Measurements from ENCODE around the gene CCDC185.

The CCDC185 gene

GRCh38 chr1:223410036-223410435 is 16.8 kb downstream of the CCDC185 start:
- in situ Hi-C loops (cut with MboI; ENCODE audit: low sequenced_read_pairs): no loop called here
- H3K4me1 ChIP-seq: no peaks in the 10 kb centered on the region
- H3K4me3 ChIP-seq: no peak overlapping the region
- H3K9me3 ChIP-seq: no peaks in the 10 kb centered on the region
- no peaks in the 10 kb centered on the region for H3K36me3 ChIP-seq (replicated peaks)
- H3K27me3 ChIP-seq (ENCODE audit: low read depth): no peaks in the 10 kb centered on the region
- no peak for DNase-seq (ENCODE audit: low spot score in 2 of 2)

- no peak for DNase-seq (ENCODE audit: low spot score in 2 of 2)
- no peak overlapping the region for H3K4me3 ChIP-seq
- no peaks in the 10 kb centered on the region for H3K27me3 ChIP-seq (ENCODE audit: low read depth)
- H3K36me3 ChIP-seq (replicated peaks): no peaks in the 10 kb centered on the region
- no peaks in the 10 kb centered on the region for H3K4me1 ChIP-seq
- in situ Hi-C loops (cut with MboI; ENCODE audit: low sequenced_read_pairs): no loop called here
- no peaks in the 10 kb centered on the region for H3K9me3 ChIP-seq
Observed at GRCh38 chr1:223411309-223411708, 18.1 kb downstream of the CCDC185 start.

- no peak for DNase-seq (ENCODE audit: low spot score in 2 of 2)
- no peak overlapping the region for H3K4me3 ChIP-seq
- in situ Hi-C loops (cut with MboI; ENCODE audit: low sequenced_read_pairs): no loop called here
- no peaks in the 10 kb centered on the region for H3K27me3 ChIP-seq (ENCODE audit: low read depth)
- no peaks in the 10 kb centered on the region for H3K36me3 ChIP-seq (replicated peaks)
- no peaks in the 10 kb centered on the region for H3K4me1 ChIP-seq
- no peaks in the 10 kb centered on the region for H3K9me3 ChIP-seq
Observed at GRCh38 chr1:223411710-223412109, 18.5 kb downstream of the CCDC185 start.

- H3K9me3 ChIP-seq: no peaks in the 10 kb centered on the region
- no peaks in the 10 kb centered on the region for H3K36me3 ChIP-seq (replicated peaks)
- no peak for DNase-seq (ENCODE audit: low spot score in 2 of 2)
- no peaks in the 10 kb centered on the region for H3K4me1 ChIP-seq
- H3K4me3 ChIP-seq: no peak overlapping the region
- no peaks in the 10 kb centered on the region for H3K27me3 ChIP-seq (ENCODE audit: low read depth)
- in situ Hi-C loops (cut with MboI; ENCODE audit: low sequenced_read_pairs): no loop called here
Observed at GRCh38 chr1:223413216-223413615, 20.0 kb downstream of the CCDC185 start.

- no peak for DNase-seq (ENCODE audit: low spot score in 2 of 2)
- Histone ChIP-seq H3K4me1 (no peaks in the 10 kb centered on the region), H3K4me3 (no peak overlapping the region), H3K9me3 (no peaks in the 10 kb centered on the region), H3K36me3 (replicated peaks) (no peaks in the 10 kb centered on the region), H3K27me3 (ENCODE audit: low read depth) (no peaks in the 10 kb centered on the region)
- in situ Hi-C loops (cut with MboI; ENCODE audit: low sequenced_read_pairs): no loop called here
Observed at GRCh38 chr1:223417444-223417843, 24.2 kb downstream of the CCDC185 start.

GRCh38 chr1:223417903-223418663 is 24.9 kb downstream of the CCDC185 start:
- Histone ChIP-seq H3K36me3 (replicated peaks) (no peaks in the 10 kb centered on the region), H3K27me3 (ENCODE audit: low read depth) (no peaks in the 10 kb centered on the region), H3K9me3 (no peaks in the 10 kb centered on the region), H3K4me1 (no peaks in the 10 kb centered on the region), H3K4me3 (no peak overlapping the region)
- no peak for DNase-seq (ENCODE audit: low spot score in 2 of 2)
- in situ Hi-C loops (cut with MboI; ENCODE audit: low sequenced_read_pairs): no loop called here

- H3K4me3 ChIP-seq: no peak overlapping the region
- in situ Hi-C loops (cut with MboI; ENCODE audit: low sequenced_read_pairs): no loop called here
- H3K27me3 ChIP-seq (ENCODE audit: low read depth): no peaks in the 10 kb centered on the region
- no peaks in the 10 kb centered on the region for H3K4me1 ChIP-seq
- H3K9me3 ChIP-seq: no peaks in the 10 kb centered on the region
- H3K36me3 ChIP-seq (replicated peaks): no peaks in the 10 kb centered on the region
- DNase-seq (ENCODE audit: low spot score in 2 of 2): no peak
Observed at GRCh38 chr1:223419115-223419514, 25.9 kb downstream of the CCDC185 start.

GRCh38 chr1:223419561-223419960 is 26.3 kb downstream of the CCDC185 start:
- in situ Hi-C loops (cut with MboI; ENCODE audit: low sequenced_read_pairs): no loop called here
- no peak for DNase-seq (ENCODE audit: low spot score in 2 of 2)
- Histone ChIP-seq H3K36me3 (replicated peaks) (no peaks in the 10 kb centered on the region), H3K27me3 (ENCODE audit: low read depth) (peaks cover 3% of the 10 kb centered on the region; the same call in 1 of the 2 replicates), H3K4me3 (no peak overlapping the region), H3K4me1 (no peaks in the 10 kb centered on the region), H3K9me3 (no peaks in the 10 kb centered on the region)

- Histone ChIP-seq H3K4me3 (no peak overlapping the region), H3K27me3 (ENCODE audit: low read depth) (peaks cover 8% of the 10 kb centered on the region; the same call in 1 of the 2 replicates)
Observed at GRCh38 chr1:223421025-223421424, 27.8 kb downstream of the CCDC185 start.

GRCh38 chr1:223421676-223422075 is 28.5 kb downstream of the CCDC185 start:
- Histone ChIP-seq H3K36me3 (replicated peaks) (no peaks in the 10 kb centered on the region), H3K27me3 (ENCODE audit: low read depth) (peaks cover 8% of the 10 kb centered on the region; the same call in 1 of the 2 replicates), H3K4me3 (no peak overlapping the region), H3K4me1 (no peaks in the 10 kb centered on the region), H3K9me3 (no peaks in the 10 kb centered on the region)
- no peak for DNase-seq (ENCODE audit: low spot score in 2 of 2)
- in situ Hi-C loops (cut with MboI; ENCODE audit: low sequenced_read_pairs): no loop called here

More at GRCh38 chr1:223421025-223421424, 27.8 kb downstream of the CCDC185 start:
- no peaks in the 10 kb centered on the region for H3K4me1 ChIP-seq
- no peaks in the 10 kb centered on the region for H3K36me3 ChIP-seq (replicated peaks)
- no peaks in the 10 kb centered on the region for H3K9me3 ChIP-seq
- in situ Hi-C loops (cut with MboI; ENCODE audit: low sequenced_read_pairs): no loop called here
- no peak for DNase-seq (ENCODE audit: low spot score in 2 of 2)

GRCh38 chr1:223422911-223423310 is 29.7 kb downstream of the CCDC185 start:
- no peaks in the 10 kb centered on the region for H3K4me1 ChIP-seq
- 0 out of 2 replicates have a peak, but pooled peaks cover 3% of the 10 kb centered on the region for H3K9me3 ChIP-seq
- no peak overlapping the region for H3K4me3 ChIP-seq
- H3K36me3 ChIP-seq (replicated peaks): no peaks in the 10 kb centered on the region
- in situ Hi-C loops (cut with MboI; ENCODE audit: low sequenced_read_pairs): no loop called here
- H3K27me3 ChIP-seq (ENCODE audit: low read depth): peaks cover 8% of the 10 kb centered on the region; the same call in 1 of the 2 replicates
- DNase-seq (ENCODE audit: low spot score in 2 of 2): no peak

GRCh38 chr1:223423641-223424233 is 30.5 kb downstream of the CCDC185 start:
- Histone ChIP-seq H3K4me1 (no peaks in the 10 kb centered on the region), H3K27me3 (ENCODE audit: low read depth) (peaks cover 8% of the 10 kb centered on the region; the same call in 1 of the 2 replicates), H3K4me3 (no peak overlapping the region), H3K36me3 (replicated peaks) (no peaks in the 10 kb centered on the region), H3K9me3 (0 out of 2 replicates have a peak, but pooled peaks cover 3% of the 10 kb centered on the region)
- no peak for DNase-seq (ENCODE audit: low spot score in 2 of 2)
- in situ Hi-C loops (cut with MboI; ENCODE audit: low sequenced_read_pairs): no loop called here

- Histone ChIP-seq H3K4me1 (no peaks in the 10 kb centered on the region), H3K9me3 (0 out of 2 replicates have a peak, but pooled peaks cover 3% of the 10 kb centered on the region), H3K36me3 (replicated peaks) (no peaks in the 10 kb centered on the region), H3K4me3 (no peak overlapping the region), H3K27me3 (ENCODE audit: low read depth) (peaks cover 8% of the 10 kb centered on the region; the same call in 1 of the 2 replicates)
- no peak for DNase-seq (ENCODE audit: low spot score in 2 of 2)
- in situ Hi-C loops (cut with MboI; ENCODE audit: low sequenced_read_pairs): no loop called here
Observed at GRCh38 chr1:223425550-223425949, 32.3 kb downstream of the CCDC185 start.

GRCh38 chr1:223426936-223427335 is 33.7 kb downstream of the CCDC185 start:
- H3K4me3 ChIP-seq: no peak overlapping the region
- peaks cover 8% of the 10 kb centered on the region; the same call in 1 of the 2 replicates for H3K27me3 ChIP-seq (ENCODE audit: low read depth)
- DNase-seq (ENCODE audit: low spot score in 2 of 2): no peak
- in situ Hi-C loops (cut with MboI; ENCODE audit: low sequenced_read_pairs): no loop called here
- H3K36me3 ChIP-seq (replicated peaks): no peaks in the 10 kb centered on the region
- H3K4me1 ChIP-seq: no peaks in the 10 kb centered on the region
- H3K9me3 ChIP-seq: 0 out of 2 replicates have a peak, but pooled peaks cover 3% of the 10 kb centered on the region

Measured in HAP-1 (cell line).